HG03175 (cell line): ENCODE data around the gene TRIP4.
A peak's percentile ranks its signal among the peaks of the same experiment; 100 is the strongest.
"Not testable (repeated sequence)": the region's sequence is repeated elsewhere in the genome, so short reads cannot be mapped to it uniquely, and the experiment has no call there.

Source experiments
- ATAC-seq: cut with Tn5 transposase; IDR thresholded peaks from one replicate; pipeline ENCODE4 v1.9.1; 2021; ENCODE audit warnings: mild to moderate bottlenecking, moderate library complexity; ENCODE audit not compliant: unreplicated experiment

TRIP4 gene

DNA sequence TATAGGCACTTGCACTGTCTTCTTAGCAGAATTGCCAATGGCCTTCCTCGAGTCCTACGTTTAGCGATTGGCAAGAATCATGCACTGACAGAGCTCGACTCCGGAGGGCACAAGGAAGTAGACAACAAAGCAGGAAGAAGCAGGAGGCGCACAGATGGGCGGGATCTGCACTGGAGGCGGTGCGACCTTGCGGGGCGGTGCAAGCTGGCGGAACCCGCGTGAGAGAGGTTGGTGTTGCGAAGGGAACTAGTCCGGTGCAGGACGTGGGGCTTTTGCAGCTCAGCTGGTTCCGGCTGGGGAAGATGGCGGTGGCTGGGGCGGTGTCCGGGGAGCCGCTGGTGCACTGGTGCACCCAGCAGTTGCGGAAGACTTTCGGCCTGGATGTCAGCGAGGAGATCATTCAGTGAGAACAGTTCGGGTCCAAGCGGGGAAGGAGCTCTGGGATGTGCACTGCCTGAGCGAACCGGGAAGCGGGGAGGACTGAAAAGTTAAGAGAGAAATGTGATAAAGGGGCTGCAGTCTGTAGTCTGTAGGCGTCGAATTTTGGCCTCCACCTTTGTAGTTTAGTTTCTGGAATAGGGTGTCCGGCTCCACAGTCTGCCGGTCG is at the start of gene TRIP4:
TRIP4 (plus strand) TSS at position 275 of the 607 bp plus-strand sequence; CDS start at position 303, 28 bp downstream.
- ATAC-seq, result peak; percentile 98

- ATAC-seq, result no peak
These were observed 47.3 kb upstream of the TRIP4 start for GRCh38 chr15:64340355-64340754.

- ATAC-seq, result no peak
These were observed 45.7 kb upstream of the TRIP4 start for GRCh38 chr15:64341961-64342360.

GRCh38 chr15:64343222-64343621 is 44.4 kb upstream of the TRIP4 start:
- no peak for ATAC-seq

DNA sequence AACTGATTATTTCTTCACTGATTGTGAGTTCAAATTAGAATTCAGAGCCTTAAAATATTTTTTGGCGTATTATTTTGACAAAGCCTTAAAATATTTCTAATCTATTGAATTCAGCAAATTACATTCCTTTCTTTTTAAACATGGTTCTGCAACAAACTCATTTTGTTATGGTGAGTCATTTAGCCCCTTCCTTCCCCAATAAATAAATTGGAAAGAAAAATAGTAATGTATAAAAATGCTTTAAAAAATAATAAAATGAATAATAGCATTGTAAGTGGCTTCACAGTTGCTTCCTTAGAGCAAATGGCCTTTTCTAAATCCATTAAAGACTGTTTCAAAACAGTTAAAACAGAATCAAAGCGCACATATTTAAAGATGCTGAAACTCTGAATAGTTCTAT is 43.8 kb upstream of the TRIP4 start:
- ATAC-seq, result no peak

DNA sequence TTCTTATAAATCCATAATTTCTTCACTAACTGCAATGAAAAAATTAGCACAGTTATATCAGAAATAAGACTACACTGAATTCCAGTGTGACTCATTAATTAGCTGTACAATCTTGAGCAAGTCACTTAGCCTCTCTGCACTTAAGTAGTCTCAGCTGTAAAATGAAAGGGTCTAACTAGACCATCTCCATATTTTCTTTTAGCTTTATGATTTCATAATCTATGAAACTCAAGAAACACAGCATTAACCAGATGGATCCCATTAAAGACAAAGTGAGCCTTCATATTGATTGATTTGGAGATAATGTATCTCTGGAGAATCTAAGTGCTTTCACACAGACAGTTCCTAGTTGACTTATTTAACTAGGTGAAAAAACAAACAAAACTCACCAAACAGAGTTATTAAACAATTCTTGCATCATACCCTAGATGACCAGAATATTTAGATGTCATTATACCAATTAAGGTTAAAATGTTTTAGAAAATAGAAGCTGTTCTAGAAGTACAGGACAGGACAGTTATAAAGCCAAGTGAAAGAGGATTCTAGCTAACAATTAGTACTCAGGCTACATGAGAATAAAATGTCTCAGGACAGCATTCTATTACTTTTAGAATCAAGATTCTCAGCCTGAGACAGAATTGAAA is 42.9 kb upstream of the TRIP4 start:
- ATAC-seq, result no peak

DNA sequence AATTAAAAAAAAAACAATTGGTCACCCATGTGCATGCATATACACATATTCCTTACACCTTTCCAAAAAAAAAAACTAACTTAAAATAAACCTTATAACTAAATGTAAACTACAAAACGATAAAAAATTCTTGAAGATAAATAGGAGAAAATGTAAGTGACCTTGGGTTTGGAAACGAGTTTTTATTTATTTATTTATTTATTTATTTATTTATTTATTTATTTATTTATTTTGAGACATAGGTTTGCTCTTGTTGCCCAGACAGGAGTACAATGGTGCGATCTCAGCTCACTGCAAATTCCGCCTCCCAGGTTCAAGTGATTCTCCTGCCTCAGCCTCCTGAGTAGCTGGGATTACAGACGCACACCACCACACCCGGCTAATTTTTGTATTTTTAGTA is 41.4 kb upstream of the TRIP4 start:
- not testable (repeated sequence) for ATAC-seq

- no peak for ATAC-seq
These were observed 39.2 kb upstream of the TRIP4 start for GRCh38 chr15:64348455-64348854.

DNA sequence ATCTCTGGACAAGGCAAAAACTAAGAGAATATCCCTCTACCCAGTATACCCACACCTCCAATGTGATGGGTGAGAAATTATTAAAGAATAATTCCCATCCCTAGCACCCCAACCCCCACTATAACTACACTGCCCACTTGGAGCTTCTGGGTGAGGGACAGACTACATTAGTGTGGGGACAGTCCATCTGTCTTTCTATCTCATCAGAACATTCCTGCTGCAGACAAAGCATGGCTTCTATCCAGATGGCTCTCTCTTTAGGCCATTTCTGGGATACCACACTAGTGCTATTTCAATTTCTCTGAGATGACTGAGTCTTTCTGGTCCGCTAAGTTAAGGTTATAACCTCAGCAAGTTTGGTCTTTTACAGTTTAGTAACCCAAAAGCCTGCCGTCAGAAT is 38.3 kb upstream of the TRIP4 start:
- no peak for ATAC-seq

DNA sequence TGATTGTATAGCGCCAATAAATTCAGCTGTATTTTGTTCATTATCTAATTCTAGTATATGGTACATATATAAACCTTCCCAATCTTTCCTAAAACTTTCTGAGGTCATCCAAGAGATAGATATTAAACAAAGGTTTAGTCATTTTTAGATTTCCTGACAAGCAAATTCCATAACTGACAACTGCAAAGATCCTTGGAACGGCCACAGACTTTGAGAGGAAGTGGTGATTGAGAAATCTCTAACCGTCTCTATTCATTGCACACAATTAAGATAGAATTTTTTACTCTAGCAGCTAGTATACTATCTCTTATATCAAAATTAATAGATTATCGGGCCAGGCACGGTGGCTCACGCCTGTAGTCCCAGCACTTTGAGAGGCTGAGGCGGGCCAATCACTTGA is 36.4 kb upstream of the TRIP4 start:
- ATAC-seq, result no peak

GRCh38 chr15:64354688-64355344 is 32.8 kb upstream of the TRIP4 start:
- ATAC-seq, result no peak

DNA sequence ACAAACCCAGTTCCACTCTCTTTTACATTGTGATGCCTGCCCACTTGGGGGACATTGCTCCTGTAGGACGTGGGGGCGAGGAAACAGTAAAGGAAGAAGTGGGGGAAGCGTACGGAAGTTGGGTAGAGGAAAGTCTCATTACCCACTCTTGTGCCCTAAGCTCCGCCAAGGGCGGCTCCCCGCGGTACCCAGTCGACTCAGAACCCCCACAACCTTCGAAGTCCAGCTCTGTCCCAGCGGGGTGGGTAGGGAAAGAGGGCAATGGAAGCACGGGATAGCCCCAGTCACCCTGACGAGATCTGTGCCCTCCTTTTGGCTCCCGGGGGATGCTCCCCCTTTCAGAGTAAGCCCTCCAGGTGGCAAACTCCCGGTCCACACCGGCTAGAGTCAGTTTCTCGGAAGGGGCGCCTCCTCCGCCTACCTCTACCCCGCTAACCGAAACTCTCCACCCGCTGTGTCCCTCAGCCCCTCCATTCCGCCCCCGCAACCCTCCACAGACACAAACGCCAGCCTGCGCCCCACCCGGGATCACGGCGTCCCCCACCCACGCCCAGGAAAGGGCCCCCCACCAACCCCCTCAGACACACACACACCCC is 32.2 kb upstream of the TRIP4 start:
- ATAC-seq, result peak; percentile 16

DNA sequence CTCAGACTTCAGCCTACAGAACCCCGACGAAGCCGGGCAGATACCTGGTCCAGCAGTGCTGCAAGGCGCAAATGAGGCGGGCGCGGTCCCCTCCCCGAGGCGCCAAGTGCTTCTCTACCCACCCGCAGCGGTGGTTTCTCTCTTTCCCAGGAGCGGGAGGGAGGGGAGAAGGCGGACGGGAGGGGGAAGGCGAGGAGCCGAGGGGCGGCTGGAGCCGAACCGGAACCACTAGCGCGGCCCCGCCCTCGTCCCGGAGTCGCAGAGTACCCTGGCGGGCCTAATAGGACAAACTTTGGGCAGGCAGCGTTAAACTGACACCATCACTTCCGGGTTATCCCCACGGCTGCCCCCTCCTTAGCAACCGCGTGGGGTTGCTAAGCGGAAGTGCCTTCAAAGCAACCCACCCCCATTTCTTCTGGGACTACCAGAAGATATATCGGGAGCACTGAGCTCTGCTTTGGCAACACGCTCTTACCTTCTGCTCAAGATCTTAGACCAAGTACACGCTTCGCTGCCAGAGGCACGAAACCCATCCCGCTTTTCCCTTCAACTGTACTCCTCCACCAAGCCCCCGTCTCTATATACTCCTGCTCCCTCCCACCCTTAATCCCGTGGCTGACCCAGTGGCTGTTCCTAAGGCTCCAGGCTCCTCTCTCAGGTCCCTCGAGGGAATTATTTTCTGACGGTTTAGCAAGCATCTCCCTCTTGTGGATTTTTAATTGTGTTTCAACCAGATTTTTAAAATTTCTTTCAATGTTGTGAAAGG is 31.5 kb upstream of the TRIP4 start, which contains the start of gene CSNK1G1:
CSNK1G1 (minus strand) TSS at position 230 of the 766 bp plus-strand sequence. CDS start 55,674 bp downstream, outside the sequence.
- ATAC-seq, result peak; percentile 97

- no peak for ATAC-seq
These were observed 31.0 kb upstream of the TRIP4 start for GRCh38 chr15:64356710-64357040.

DNA sequence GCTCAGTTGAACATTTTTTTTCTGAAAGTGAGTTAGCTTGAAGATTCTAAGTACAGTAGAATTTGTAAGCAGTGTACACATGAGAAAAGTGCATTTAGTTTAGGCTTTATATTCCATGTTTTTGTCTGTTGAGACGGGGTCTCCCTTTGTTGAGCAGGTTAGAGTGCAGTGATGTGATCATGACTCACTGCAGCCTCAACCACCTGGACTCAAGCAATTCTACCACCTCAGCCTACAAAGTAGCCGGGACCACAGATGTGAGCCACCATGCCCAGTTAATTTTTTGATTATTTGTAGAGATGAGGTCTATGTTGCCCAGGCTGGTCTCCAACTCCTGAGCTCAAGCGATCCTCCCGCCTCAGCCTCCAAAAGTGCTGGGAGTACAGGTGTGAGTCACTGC is 26.4 kb upstream of the TRIP4 start:
- no peak for ATAC-seq

GRCh38 chr15:64369078-64369607 is 18.5 kb upstream of the TRIP4 start:
- ATAC-seq, result no peak

- ATAC-seq, result not testable (repeated sequence)
These were observed 16.3 kb upstream of the TRIP4 start for GRCh38 chr15:64371383-64371782.

GRCh38 chr15:64373360-64373759 is 14.3 kb upstream of the TRIP4 start:
- no peak for ATAC-seq

DNA sequence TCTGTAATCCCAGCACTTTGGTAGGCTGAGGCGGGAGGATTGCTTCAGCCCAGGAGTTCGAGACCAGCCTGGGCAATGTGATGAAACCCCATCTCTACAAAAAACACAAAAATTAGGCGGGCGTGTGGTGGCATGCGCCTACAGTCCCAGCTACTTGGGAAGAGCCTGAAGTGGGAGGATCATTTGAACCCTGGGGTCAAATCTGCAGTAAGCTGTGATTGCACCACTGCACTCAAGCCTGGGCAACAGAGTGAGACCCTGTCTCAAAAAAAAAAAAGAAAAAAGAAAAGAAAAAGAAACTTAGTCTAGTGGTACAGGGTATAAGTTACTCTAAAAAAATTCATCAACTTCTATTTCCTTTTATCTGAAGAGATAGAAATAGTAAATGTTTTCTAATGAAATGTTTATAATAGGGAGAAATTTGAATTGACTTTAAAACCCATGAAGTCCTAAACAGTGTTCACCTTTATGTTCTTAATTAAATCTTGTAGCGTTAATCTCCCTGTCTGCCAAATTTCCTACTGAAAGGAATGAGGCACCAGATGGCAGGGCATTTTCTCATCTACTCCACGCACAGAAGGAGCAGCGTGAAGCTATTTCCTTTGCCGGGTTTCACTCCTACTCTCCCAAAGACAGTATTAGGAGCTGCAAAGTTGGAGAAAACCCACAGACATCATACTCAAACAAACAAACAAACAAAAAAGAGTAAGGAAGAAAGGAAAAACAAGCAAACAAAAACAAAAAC is 8.2 kb upstream of the TRIP4 start:
- no peak for ATAC-seq
